CD1c-positive myeloid dendritic cell (primary cell): Measurements from ENCODE around the gene PLXND1.
A peak's percentile ranks its signal among the peaks of the same experiment; 100 is the strongest.

Source experiments
- DNase-seq: peaks from one replicate; pipeline ENCODE4 v3.0.0-alpha.2; 2016; ENCODE audit errors: extremely low spot score

Gene PLXND1

DNA sequence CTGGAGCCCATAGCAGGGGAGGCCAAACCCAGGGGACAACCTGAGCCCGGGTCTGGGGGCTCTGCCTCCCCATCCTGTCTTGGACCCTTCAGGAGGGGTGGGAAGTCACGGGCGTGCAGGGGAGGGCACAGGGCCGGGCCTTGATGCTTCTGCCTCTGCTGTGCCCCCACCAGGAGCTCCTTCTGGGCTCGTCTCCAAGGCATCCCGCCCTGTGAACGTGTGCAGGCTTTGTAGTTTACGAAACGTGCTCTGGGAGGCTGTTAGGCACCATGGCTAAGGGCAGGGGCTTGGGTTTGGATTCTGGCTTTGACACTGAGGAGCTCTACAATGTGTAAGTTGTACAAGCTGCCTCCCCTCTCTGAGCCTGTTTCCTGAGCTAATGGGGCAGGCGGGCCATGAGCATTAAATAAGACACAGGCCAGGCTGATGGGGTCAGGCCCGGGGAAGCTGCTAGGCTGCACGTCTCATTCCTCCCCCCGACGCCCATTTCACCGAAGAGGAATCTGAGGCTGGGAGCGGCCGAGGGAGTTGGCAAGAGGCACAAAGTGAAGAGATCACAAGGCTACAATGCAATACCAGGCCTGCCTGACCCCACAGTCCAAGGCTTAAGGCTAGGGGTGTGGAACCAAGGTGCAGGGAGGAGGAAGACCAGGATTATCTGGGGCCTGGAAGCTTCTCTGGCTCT is 19.6 kb downstream of the PLXND1 start:
- DNase-seq = no peak

DNA sequence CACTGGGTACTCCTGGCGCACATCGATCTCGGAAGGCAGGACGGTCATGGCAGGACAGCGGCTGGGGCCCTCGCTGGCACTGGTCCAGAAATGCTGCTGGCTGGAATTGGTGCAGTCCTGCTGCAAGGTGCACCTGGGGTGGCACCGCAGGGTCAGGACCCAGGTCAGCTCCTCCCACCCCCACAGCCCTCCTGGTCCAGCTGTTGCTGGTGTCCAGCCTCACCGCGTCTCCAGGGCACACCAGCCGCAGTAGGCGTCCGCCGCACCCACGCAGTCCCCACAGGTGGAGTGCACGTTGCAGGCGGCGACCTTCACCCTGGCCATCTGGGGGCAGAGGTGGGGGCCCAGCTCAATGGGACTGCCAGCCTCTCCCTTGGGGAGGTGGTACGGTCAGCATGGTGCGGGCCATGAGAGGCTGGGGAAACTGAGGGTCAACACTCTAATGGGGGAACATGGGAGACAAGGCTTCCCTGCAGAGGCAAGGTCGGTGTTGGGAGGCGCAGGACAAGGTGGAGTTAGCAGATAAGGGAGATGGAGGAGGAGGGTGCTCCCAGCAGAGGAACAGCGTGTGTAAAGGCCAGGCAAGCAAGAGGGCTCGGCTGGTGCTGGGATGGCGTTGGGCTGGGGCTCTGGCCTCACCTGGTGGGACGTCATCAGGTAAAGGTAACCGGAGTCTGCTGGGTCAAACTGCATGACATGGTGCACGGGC is 20.4 kb downstream of the PLXND1 start:
- DNase-seq = no peak

DNA sequence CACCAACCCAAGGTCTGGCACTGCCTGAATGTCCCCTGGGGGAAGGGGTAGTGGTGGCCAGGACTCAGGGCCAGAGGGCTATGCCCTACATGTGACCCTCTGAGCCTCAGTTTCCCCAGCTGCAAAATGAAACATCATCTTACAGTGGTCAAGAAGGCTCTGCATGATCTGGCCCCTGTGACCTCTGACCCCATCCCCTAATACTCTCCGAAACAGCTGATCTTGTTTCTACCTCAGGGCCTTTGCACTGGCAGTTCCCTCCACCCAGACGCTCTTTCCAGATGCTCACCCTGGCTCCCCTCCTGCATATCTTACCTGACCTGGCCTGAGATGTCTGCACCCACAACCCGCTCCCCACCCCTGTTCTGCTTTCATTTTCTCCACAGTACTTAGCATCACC is 21.8 kb downstream of the PLXND1 start:
- no peak for DNase-seq

DNA sequence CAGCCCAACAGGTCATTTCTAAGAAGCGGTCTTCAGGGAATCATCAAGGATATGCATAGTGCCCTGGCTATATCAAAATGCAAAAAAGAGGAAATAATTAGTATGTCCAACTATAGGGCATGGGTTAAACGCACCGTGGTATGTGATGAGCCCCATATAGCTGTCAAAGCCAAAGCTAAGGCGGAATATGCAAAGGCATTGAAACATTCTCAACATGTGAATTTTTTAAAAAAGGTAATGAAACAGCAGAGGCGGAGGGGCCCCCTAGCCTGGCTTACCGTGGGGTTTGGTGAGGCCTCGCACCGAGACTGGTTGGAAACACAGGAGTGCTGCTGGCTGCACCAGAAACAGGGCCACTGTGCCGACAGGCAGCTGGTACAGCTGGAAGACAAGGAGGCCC is 23.2 kb downstream of the PLXND1 start:
- no peak for DNase-seq

DNA sequence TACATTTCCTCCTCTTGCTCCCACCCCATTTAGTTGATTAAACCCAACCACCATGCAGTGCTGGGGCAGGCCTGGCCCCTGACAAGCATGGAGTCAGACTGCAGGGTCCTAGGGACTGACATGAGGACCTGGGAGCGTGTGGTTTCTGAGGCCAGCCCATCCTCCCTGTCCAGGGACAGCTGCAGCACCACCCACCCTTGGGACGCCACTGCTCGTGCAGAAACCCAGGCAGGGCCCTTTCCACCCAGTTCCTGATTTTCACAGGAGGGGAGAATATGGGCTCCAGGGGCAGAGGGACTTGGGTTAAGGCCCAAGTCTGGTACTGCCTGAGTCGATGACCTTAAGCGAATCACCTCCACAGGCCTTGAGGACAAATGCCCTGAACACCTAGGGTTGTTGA is 23.7 kb downstream of the PLXND1 start:
- peak; percentile 35 for DNase-seq

DNA sequence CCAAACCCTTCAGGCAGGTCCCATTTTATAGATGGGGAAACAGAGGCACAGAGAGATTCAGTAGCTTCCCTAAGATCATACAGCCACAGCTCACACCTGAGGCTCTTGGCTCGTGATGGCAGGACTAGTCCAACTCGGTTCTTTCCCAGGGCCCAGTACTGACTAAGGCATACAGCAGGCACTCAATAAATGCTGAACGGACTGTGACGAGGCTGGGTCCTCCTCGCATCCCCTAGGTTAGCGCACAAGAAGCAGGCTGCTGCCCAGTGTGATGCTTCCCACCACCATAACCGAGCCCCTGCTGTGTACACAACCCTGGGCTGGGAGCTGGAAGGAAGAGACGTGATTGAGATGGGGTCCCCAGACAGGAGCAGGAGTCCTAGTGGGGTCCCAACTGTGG is 24.9 kb downstream of the PLXND1 start:
- DNase-seq = no peak

DNA sequence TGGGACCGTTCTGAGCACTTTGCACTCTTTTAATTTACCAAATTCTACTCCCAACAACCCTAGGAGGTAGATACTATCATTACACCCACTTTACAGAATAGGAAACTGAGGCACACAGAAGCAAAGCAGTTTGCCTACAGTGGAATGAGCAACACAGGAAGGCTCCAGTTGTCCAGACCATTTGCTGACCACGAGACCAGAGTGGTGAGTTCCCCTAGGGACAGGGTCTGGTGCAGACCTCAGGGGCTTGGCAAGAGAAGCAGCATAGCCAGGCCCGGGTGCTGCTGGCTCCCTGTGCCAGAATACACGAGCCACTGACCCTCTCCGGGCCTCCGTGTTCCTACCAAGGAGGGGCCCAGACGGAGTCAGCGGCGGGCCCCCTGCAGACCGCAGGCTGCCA is 26.5 kb downstream of the PLXND1 start:
- DNase-seq = no peak

DNA sequence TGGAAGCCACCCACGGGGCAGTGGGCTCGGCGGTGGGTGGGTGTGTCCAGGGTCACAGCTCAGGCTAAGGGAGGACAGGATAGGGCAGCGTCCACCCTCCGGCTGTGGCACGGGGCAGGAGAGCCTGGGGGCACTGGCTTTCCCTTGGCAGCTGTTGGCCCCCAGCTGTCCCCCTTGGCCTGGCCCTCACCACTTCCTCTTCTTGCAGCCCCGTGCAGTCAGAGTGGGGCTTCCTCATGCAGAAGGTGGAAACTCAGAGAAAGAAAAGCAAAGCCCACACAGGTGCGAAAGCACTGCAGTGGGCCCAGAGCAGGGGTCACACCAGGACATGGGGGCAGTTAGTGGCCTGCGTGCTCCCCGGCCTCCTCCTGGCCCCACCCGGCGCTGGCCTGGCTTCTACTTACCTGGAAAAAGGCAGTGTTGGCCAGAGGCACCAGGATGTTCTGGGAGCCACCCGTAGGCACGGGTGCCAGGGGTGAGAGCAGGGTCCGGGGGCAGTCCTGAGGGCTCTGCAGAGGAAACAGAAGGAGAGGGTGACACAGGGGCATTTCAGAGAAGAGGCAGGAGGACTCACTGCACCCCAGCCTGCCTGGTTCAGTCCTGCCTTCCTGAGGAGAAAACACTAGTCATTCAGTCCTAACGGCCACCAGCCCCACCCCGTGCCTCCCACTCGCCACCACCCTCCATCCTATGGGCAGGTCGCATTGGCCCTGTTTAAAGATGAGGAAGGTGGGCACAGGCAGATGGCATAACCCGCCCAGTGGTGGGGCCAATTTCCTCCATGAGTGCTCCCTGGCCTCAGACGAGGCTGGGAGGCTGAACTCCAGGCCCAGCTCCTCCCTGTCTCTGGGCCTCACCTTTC is 28.3 kb downstream of the PLXND1 start:
- peak; percentile 70 for DNase-seq

DNA sequence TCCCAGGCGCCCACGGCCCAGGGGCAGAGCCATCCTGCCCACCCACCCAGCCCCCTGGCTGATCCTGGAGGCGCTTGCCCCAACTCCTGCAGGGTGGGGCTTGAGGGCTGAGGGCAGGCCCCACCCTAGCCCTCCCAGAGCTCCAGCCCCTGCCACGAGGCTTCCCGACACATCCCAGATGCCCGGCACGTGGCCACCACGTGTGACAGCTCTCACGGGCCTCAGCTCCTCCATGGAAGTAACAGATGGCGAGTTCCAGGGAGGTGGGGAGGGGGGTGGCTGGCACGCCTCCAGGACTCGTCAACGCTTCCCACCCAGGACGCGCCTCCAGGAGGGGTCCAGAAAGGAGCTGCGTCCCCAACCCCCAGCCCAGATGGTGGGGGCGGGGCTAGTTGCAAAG is 29.1 kb downstream of the PLXND1 start:
- DNase-seq = no peak

DNA sequence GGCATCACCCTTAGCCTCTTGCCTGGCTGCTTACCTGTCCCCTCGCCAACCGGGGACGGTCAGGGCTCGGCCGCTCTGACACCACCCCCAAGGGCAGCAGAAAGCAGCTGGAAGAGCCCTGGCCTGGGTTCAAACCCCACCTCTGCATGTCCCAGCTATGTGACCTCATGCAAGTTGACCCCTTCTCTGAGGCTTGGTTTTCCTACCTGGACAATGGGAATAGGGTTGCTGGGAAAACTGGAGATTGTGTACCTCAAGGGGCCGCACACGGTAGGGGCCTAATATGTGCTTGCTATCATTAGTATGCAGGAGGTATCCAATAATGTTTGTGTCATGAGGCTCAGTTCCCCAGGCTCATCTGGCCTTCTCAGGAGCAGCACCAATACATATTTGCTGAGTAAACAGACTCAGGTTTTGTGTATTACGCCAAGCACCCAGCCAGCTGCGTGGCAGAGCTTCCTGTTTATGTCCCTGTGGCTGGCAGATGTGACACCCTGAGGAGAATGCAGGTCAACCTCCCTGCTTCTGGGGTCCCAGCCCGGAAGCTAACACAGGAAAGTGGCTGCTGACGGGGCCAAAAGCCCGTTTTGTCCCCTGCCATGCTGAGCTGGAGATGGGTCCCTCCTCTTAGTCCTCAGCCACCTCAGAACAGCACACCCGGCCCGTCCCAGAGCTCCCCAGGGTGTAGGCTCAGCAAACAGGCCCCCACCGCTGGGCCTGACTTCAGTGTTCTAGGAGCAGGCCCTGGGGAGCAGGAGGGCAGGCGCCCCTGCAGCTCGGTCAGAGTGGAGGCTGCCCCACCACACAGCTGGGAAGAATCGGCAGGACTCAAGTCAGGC is 29.7 kb downstream of the PLXND1 start:
- peak; percentile 63 for DNase-seq

DNA sequence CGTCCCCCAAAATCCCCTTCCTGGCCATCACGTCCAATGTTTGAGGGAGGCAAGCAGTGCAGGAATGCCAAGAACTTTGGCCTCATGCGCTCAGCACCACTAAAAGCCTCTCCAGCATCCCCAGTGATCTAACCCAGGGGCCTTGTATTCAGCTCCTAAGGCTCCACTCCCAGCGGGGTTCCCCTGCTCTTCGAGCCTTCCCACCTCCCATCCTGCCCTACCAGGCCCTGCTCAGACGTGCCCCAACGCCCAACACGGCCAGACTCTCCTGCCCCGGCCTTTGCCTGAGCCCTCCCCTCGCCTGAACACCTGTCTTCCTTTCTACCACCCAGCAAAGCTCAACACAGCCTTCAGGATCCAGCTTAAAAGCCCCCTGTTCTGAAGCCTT is 30.5 kb downstream of the PLXND1 start:
- no peak for DNase-seq

DNA sequence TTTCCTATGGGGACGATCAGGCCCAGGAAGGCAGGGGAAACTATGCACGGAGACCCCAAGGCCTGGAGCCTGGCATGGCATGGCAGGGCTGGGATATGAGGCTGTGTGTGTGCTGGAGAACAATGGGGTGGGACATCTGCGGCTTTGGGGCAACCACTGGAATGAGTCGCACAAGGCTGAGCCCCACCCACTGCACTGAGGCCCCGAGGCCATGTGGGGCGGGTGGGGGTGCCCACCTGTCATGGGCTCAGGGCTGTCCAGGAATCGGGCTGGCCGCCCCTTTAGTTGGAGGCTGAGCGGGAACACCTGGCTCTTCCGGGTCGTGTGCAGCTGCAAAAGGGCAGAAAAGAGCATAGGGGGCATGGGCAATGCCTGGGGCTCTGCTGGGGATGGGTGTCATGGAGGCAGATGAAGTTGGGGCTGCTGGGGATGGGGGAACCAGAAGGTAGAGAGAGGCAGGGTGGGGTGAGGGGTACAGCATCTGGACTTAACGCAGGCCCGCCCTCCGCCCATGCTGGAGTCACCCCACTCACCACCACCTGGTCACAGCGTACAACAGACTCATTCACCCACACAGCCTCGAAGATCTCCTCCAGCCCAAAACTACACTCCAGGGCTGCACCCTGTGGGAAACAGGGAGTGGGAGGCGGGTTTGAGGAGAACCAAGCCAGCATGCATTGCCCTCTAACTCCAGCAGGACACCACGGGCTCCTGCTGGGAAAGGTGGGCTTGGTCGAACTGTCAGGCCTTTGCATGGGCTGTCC is 31.1 kb downstream of the PLXND1 start:
- no peak for DNase-seq

DNA sequence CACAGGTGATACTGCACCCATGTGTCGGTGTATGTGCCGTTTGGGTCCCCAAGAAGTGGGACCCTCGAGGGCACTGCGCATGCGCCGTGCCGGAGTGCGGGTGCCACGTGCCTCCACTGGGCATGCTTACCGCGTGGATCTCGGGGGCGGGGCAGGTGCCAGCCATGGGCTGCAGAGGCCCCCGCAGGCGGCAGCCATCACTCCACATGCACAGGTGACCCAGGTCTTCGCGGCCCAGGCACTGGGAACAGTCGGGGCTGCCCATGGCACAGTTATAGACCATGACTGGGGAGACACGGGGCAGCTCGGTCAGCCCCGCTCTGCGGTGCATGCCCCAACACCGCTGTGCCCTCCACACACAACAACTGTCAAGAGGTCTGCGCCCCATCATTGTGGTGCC is 32.3 kb downstream of the PLXND1 start:
- DNase-seq = no peak

DNA sequence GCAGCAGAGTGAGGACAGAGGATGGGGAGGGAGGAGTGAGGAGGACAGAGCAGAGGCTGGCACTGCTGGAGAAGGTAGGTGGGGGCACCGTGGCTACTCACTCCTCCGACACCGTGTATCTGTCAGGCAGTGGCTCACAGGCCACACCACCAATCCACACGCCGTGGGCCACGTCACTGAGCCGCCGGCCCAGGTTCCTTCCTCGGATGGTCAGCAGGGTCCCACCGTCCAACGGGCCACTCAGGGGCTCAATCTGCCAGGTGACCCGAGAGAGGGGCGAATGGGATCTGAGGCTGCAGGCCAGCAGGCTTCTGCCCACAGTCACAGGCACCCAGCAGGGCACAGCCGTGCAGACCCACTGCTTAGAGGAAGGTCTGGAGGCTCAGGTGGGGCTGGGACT is 33.0 kb downstream of the PLXND1 start:
- DNase-seq = no peak

DNA sequence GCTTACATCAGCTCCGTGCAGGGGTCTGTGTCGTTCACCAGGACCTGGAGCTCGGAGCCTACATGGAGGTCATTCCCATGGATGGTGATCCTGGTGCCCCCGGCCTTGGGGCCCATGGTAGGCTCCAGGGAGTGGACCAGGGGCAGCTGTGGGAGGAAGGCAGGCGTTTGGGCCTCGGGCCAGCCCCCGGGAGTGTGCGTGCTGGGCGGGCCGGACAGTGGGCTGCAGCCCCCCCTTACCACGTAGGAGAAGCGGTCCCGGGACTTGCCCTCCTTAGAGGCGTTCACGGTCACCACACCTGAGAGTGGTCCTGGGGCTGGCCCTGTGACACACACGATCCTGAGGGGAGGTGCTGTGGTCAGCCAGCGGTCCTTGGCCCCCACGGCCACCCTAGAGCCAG is 33.9 kb downstream of the PLXND1 start:
- DNase-seq = no peak

DNA sequence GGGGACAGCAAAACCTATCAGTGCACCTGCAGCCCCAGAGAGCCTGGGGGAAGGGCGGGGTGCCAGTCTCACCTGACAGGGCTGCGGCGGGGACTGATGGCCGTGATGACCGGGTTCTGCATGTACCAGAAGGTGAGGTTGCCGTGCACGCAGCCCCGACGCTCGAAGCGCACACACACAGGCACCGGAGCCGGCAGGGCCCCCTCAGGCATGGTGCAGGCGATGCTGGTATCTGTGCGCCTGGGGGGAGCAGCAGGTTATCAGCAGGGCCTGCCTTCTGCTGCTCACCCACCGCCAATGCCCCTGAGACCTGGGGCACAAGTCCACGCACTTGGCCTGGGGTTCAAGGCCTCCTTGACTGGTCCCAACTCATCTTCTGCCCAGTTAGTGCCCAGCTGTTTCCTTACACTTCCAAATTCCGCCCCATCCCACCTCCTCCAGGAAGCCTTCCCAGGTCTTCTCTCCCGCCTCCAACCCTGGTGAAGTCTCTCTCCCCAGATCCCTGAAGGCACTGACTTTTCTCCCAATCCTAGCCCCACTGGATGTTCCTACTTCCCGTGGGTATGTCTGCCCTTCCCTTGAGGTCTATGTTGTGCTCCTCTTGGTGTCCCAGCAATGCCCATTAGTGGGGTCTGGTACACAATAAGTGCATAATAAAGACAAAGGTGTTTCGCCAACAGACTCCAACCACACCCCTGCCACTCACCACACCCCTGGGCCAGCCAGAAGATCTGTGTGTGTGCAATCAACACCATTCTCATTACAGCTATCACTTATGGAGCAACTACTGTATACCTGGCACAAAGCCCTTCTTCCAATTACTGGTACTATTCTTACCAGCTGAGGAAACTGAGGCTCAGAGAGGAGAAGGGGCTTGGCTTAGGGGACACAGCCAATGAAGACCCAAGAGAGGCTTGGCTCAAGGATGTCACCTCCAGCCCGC is 34.6 kb downstream of the PLXND1 start:
- no peak for DNase-seq

DNA sequence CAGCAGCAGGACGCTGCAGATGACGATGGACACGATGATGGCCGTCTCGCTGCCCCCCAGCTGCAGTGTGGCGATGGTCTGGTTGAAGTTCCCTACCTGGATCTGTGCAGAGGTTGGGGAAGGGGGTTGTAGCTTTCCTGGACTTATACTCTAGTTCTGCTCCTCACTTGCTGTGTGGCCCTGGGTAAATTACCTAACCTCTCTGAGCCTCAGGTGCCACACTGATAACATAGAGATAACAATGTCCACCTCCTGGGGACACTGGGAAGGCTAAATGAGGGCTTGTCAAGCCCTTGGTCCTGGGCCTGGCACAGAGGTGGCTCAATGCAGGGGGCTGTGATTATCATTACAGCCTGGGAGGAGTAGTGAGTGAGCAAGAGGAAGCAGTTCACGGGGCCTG is 36.6 kb downstream of the PLXND1 start:
- DNase-seq = no peak

DNA sequence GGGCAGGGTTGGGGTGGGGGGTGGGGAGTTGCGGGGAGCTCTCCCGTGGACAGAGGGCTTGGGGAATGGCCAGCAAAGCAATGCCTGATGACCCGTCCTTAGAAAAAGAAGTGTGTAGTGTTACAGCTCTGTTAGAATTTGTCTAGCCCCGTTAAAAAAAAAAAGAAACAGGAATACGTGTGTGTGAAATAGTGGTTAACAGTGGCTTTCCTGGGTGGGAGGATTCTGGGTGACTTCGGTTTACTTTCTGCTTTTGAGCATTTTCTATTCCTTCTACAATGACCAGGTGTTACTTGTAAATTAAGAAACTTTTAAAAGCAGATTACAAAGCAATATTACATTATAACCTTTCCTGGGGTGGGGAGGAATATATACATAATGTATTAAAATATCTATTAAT is 38.5 kb downstream of the PLXND1 start:
- DNase-seq = no peak

DNA sequence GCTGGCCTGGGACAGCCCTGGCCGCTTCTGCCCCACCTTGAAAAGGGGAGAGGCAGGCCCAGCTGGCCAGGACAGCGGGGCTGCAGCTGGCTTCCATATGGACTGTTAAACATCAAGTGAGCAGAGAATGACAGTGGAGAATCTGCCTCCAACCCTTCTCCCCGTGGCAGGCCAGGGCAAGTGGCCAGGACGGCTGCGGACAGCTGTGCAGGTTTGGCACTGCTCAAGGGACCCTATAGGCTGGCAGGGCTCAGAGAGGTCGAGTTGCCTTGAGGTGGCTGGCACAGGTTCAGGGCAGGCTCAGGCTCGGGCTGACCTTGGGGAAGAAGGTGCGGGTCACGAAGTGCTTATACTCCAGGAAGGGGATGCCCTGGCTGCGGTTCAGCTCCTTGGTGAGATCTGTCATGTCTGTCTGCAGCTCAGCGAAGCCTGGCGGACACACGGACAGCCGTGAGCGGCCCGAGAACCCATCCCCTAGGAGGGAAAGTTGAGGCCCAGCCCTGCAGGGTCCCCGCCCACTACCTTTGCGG is 39.2 kb downstream of the PLXND1 start:
- no peak for DNase-seq

DNA sequence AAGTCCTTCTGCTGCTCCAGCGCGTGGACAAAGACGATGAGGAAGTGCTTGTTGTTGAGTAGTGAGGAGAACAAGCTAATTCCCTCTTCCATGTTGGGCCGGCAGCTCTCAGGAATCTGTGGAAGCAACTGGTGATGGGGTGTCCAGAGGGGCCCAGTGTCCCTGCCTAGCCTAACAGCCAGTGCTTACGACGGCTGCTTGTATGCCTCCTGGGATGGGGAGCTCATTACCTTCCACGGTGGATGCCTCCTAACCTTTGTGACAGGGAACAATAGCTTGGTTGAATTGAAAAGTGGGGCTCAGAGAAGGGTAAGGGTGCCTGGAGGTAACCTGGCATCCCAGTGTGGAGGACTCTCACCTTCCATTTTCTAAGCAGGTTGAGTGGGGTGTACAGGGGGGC is 40.6 kb downstream of the PLXND1 start:
- DNase-seq = no peak
